Fibroblast of upper back skin (primary cell): ENCODE data around the gene CFB.
"Not testable (repeated sequence)": the region's sequence is repeated elsewhere in the genome, so short reads cannot be mapped to it uniquely, and the experiment has no call there.

ENCODE experiments used
- DNase-seq: peaks from one replicate; pipeline ENCODE4 v3.0.0-alpha.2; 2013

The CFB gene

DNA sequence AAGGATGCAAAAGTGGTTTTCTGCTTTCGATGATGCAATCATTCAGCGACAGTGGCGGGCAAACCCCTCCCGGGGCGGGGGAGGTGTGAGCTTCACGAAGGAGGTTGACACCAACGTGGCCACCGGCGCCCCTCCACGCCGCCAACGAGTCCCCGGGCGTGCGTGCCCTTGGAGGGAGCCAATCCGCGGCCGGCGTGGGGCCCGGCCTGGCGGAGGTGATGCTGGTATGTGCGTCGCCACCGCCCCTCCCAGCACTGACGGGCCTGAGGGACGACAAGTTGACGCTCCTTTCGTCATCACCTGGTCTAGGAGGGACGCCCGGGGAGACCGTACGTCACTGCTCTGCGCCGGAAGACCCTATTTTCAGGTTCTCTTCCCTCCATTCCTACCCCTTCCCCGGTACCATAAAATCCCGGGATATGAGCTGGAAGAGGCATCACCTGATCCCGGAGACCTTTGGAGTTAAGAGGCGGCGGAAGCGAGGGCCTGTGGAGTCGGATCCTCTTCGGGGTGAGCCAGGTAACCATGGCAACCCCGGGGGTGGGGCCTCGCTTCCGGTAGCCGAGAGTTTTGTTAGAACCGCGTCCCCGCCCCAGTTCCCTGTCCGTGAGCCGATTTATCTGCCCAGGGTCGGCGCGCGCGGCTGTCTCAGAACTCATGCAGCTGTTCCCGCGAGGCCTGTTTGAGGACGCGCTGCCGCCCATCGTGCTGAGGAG, 26.3 kb downstream of the CFB start, which contains the start of gene DXO:
DXO (minus strand) TSS at position 146 of the 716 bp plus-strand sequence. CDS start 463 bp downstream, outside the sequence.
- peak; percentile 99 for DNase-seq

DNA sequence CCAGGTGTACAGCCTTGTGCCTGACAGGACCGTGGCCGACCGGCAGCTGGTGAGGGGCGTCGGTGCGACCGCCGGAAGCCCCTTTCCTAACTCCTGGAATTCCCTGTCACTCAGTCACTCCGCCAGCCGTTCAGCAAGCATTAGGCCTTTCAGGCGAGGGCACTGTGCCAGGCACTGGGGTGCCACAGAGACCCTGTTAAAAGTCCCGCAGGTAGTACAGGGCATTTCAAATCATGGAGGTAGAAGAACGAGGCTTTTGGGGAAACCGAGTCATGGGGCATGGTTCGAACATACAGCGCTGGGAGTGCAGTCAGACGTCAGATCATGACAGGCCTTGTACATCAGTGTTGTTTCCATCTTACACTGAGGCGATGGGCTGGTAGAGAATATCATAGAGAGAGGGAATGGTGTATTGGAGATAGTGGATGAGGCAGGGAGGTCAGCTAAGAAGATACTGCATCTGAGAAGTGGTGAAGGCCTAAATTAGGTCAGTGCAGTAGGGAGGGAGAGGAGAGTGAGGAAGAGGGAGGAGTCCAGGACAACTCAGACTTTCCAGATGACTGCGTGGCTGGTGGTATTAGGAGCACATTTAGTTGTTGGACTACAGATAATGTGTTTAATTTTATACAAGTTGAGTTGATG, 26.9 kb downstream of the CFB start:
- peak; percentile 26 for DNase-seq

DNA sequence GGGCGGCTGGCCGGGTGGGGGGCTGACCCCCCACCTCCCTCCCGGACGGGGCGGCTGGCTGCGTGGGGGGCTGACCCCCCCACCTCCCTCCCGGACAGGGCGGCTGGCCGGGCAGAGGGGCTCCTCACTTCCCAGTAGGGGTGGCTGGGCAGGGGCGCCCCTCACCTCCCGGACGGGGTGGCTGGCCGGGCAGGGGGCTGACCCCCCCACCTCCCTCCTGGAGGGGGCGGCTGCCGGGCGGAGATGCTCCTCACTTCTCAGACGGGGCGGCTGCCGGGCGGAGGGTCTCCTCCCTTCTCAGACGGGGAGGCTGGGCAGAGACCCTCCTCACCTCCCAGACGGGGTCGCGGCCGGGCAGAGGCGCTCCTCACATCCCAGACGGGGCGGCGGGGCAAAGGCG, 30.2 kb downstream of the CFB start:
- DNase-seq: not testable (repeated sequence)

DNA sequence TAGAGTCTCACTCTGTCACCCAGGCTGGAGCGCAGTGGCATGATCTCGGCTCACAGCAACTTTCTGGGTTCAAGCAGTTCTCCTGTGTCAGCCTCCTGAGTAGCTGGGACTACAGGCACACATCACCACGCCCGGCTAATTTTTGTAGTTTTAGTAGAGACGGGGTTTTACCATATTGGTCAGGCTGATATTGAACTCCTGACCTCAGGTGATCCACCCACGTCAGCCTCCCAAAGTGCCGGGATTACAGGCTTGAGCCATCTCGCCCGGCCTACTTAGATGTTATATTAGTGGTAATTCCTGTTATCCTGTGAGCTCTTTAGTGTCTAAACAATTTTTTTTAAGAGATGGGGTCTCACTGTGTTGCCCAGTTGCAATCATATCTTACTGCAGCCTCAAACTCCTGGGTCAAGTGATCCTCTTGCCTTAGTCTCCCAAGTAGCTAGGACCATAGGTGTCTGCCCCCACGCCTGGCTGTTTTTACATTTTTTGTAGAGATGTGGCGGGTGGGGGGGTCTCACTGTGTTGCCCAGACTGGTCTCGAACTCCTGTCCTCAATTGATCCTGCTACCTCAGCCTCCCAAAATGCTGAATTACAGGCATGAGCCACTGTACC, 32.0 kb downstream of the CFB start:
- no peak for DNase-seq

DNA sequence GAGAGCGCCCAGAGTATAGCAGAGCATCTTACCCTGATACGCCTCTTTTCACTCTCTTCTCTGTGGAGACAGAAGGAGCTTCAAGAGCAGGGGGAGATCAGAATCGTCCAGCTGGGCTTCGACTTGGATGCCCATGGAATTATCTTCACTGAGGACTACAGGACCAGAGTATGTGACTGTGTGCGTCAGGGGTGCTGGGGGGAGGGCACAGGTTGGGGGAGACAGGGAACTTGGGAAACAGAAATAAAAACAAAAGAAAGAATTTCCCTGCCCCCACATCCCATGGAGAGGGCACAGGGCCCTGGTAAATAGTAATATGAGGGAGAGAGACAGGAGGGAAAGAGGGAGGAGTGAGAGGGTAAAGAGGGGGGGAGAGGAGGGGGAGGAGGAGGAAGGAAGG, 32.9 kb downstream of the CFB start:
- DNase-seq: no peak

DNA sequence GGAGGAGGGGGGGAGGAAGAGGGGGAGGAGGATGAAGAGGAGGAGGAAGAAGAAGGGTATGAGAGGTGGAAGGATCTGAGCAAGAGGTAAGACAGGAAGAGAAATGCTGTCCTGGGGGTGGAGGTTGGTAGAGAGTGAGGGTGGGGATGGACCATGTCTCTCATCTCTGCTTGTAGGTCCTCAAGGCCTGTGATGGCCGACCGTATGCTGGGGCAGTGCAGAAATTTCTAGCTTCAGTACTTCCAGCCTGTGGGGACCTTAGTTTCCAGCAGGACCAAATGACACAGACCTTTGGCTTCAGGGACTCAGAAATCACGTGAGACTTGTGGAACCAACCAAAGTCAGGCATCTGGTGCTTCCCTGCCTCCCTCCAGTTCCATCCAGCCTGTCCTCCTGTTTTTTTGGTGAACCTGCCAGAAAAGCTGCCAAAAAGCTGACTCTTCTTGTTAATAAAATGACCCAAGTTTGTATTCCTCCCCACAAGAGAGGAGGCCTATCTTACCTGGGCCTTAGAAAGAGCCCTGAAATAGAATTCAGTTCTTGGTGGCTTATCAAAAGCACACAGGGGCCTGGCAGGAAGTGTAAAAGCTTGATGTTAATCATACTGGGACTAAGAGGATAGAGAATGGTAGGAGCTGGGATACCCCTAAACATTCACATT, 33.5 kb downstream of the CFB start:
- no peak for DNase-seq

DNA sequence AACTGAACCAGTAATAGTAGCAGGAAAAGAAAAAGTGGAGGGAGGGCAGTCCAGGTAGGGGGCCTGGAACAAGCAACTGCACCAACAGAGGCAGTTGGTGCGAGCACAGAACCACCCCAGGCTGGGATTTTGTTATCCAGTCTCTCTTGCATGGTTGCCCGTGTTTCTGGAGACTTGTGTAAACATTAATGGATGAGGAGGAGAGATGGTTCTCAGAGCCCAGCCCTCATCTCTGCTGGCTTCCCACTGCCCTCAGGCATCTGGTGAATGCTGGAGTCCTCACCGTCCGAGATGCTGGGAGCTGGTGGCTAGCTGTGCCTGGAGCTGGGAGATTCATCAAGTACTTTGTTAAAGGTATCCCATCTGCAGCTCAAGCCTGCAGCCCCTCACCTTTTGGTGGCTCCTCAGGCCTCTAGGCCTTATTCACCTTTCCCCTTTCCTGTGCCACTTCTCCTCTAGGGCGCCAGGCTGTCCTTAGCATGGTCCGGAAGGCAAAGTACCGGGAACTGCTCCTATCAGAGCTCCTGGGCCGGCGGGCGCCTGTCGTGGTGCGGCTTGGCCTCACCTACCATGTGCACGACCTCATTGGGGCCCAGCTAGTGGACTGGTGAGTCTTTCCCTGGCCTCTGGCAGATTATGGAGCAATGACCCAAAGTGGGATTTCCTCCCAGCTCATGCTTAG, 34.4 kb downstream of the CFB start:
- DNase-seq: not testable (repeated sequence)

DNA sequence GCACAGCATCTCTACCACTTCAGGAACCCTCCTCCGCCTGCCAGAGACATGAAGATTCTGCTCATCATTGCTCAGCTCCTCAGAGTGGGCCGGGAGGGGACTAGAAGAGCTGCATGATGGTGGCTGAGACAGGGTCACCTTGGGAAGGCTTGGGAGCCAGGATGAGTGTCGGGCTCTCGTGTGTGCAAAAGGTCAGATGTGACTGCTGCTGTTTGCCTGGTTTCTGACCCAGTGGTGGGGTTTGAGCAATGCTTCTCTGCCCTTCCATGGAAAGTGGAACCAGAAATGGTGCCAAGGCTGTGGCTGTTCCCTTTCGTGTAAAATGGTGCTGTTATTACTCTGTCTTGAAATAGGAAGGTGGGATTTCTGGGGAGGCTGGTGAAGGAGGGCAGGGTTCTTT, 35.1 kb downstream of the CFB start:
- DNase-seq: not testable (repeated sequence)

DNA sequence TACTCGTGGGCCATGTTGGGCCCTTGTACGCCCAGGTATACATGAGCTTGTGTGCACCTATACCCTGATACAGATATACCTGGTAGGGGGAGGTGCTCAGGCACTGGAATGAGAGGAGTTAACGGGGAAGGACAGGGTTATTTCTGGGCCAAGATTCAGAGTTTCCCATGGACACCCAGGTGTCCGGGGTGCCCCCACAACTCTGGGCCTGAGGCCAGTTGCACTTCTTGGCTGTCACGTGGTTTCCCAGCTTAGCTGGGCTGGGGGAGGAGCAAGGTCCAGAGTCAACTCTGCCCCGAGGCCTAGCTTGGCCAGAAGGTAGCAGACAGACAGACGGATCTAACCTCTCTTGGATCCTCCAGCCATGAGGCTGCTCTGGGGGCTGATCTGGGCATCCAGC, 35.8 kb downstream of the CFB start, which contains the start of gene C4A:
C4A (plus strand) TSS at position 314 of the 400 bp plus-strand sequence; CDS start at position 365, 51 bp downstream.
- not testable (repeated sequence) for DNase-seq

DNA sequence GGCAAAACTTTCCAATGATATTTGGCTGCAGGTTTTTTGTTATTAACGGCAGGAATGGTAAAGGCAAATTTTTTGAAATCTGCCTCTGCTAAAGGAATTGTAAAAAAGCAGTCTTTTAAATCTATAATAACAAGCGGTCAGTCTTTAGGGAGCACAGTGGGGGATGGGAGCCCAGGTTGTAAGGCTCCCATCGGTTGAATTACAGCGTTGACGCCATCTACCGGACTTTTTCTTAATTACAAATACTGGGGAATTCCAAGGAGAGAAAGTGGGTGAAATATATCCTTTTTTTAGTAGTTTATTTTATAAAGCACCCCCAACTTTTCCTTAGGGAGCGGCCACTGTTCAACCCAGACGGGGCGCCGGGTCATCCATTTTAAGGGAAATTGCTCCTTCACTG, 43.5 kb downstream of the CFB start:
- DNase-seq: not testable (repeated sequence)

DNA sequence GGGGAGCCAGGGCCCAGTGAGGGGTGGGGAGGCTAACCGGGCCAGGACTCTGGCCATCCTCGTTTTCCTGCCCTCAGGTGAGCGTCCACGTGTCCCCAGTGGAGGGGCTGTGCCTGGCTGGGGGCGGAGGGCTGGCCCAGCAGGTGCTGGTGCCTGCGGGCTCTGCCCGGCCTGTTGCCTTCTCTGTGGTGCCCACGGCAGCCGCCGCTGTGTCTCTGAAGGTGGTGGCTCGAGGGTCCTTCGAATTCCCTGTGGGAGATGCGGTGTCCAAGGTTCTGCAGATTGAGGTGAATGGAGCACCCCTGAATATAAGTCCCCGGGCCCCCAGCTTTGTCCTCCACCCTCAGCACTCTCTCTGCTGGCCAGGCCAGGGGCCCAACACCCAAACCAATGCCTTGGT, 48.5 kb downstream of the CFB start:
- DNase-seq: not testable (repeated sequence)

DNA sequence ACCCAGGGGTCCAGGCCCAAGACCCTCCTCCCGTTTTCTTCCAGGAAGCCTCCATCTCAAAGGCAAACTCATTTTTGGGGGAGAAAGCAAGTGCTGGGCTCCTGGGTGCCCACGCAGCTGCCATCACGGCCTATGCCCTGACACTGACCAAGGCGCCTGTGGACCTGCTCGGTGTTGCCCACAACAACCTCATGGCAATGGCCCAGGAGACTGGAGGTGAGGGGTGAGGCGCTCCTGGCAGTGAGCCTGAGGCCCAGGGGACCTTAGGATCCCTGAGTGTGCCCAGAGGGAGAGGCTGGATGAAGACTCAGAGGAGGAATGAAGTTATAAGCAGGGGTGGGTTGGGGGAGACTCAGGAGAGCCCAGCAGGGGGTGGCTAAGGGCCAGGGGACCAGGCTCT, 50.5 kb downstream of the CFB start:
- DNase-seq: not testable (repeated sequence)
